Daoy (cell line): ENCODE measurements around the gene LAMTOR2. TPM values are rescaled to one million over a fixed set of nuclear protein-coding genes. Genes with fewer than 3 reads are reported as not detected.
"Not testable (repeated sequence)": the region's sequence is repeated elsewhere in the genome, so short reads cannot be mapped to it uniquely, and the experiment has no call there.

ENCODE experiments used
- DNase-seq: peaks from one replicate; pipeline ENCODE4 v3.0.0-alpha.2; 2015; ENCODE audit warnings: low read depth
- total RNA-seq: library from RNA; depleted of rRNA; stranded (reverse); fragments of >200 nt; shearing (Covaris generic); gene quantifications from 2 replicates; pipeline ENCODE4 v1.2.3, GENCODE V29; 2014; rRNA removed

Gene LAMTOR2
- 29.8 and 53.9 TPM in 2 replicates for total RNA-seq

GRCh38 chr1:156054500-156055280, at the start of gene LAMTOR2:
Gene LAMTOR2, plus strand, starts transcription at chr1:156054782. Its CDS starts 108 bp downstream, at chr1:156054890.
- DNase-seq, result peak; percentile 98

- no peak for DNase-seq
These were observed 49.6 kb upstream of the LAMTOR2 start for GRCh38 chr1:156004843-156005584.

GRCh38 chr1:156006666-156007376, 47.8 kb upstream of the LAMTOR2 start:
- no peak for DNase-seq

- no peak for DNase-seq
These were observed 45.2 kb upstream of the LAMTOR2 start for GRCh38 chr1:156009404-156009803.

GRCh38 chr1:156012051-156012817, 42.3 kb upstream of the LAMTOR2 start:
- DNase-seq, result no peak

- DNase-seq, result no peak
These were observed 39.8 kb upstream of the LAMTOR2 start for GRCh38 chr1:156014829-156015228.

GRCh38 chr1:156019946-156020292, 34.7 kb upstream of the LAMTOR2 start:
- no peak for DNase-seq

- peak; percentile 95 for DNase-seq
These were observed 34.1 kb upstream of the LAMTOR2 start, which contains the start of gene SSR2 for GRCh38 chr1:156020293-156021092. Gene SSR2, minus strand, starts transcription at chr1:156020951. Its CDS starts 784 bp downstream, at chr1:156020167.

GRCh38 chr1:156021093-156021428, 33.5 kb upstream of the LAMTOR2 start:
- DNase-seq, result no peak

GRCh38 chr1:156021954-156022353, 32.6 kb upstream of the LAMTOR2 start:
- DNase-seq, result no peak

- DNase-seq, result no peak
These were observed 29.8 kb upstream of the LAMTOR2 start for GRCh38 chr1:156024801-156025200.

- peak; percentile 64 for DNase-seq
These were observed 28.7 kb upstream of the LAMTOR2 start for GRCh38 chr1:156025876-156026275.

- no peak for DNase-seq
These were observed 28.0 kb upstream of the LAMTOR2 start for GRCh38 chr1:156026588-156026987.

GRCh38 chr1:156033011-156033410, 21.6 kb upstream of the LAMTOR2 start:
- peak; percentile 13 for DNase-seq

GRCh38 chr1:156034991-156035390, 19.6 kb upstream of the LAMTOR2 start:
- not testable (repeated sequence) for DNase-seq

GRCh38 chr1:156042828-156043227, 11.8 kb upstream of the LAMTOR2 start:
- no peak for DNase-seq

- no peak for DNase-seq
These were observed 9.5 kb upstream of the LAMTOR2 start for GRCh38 chr1:156045076-156045475.

- DNase-seq, result no peak
These were observed 5.8 kb upstream of the LAMTOR2 start for GRCh38 chr1:156048663-156049258.

GRCh38 chr1:156050376-156050775, 4.2 kb upstream of the LAMTOR2 start:
- DNase-seq, result no peak

GRCh38 chr1:156051011-156051725, 3.4 kb upstream of the LAMTOR2 start:
- no peak for DNase-seq
